NCI-H1417 (cell line): ENCODE results near the gene MSMB.
"Not testable (repeated sequence)": the region's sequence is repeated elsewhere in the genome, so short reads cannot be mapped to it uniquely, and the experiment has no call there.

ENCODE experiments used
- DNase-seq, 3 experiments: peaks; one replicate each; lab custom pipeline; 2025; lab: John Stamatoyannopoulos, UW

Gene MSMB, protein sequence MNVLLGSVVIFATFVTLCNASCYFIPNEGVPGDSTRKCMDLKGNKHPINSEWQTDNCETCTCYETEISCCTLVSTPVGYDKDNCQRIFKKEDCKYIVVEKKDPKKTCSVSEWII

DNA sequence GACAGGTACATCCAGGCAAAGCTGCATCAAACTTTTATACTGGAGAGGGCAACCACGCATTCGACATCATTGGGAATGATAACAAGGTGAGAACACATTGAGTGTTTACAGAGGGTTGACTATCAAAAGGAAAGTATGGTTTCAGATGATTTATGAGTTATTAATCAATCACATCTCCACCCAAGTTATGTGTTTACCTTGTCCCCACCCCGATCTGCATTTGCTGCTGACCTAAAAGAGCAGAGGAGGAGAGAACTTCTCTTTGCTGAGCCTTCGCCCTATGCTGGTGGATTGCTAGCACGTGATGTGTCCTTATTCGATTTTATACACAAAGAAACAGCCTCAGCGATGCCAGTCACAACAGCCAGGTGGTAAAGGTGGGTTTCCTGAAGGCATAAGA, at the start of gene MSMB:
MSMB (minus strand) TSS at position 9 of the 400 bp plus-strand sequence. CDS start 32 bp downstream, outside the sequence.
- peak in 1 of 3 experiments; percentile 8 for DNase-seq

DNA sequence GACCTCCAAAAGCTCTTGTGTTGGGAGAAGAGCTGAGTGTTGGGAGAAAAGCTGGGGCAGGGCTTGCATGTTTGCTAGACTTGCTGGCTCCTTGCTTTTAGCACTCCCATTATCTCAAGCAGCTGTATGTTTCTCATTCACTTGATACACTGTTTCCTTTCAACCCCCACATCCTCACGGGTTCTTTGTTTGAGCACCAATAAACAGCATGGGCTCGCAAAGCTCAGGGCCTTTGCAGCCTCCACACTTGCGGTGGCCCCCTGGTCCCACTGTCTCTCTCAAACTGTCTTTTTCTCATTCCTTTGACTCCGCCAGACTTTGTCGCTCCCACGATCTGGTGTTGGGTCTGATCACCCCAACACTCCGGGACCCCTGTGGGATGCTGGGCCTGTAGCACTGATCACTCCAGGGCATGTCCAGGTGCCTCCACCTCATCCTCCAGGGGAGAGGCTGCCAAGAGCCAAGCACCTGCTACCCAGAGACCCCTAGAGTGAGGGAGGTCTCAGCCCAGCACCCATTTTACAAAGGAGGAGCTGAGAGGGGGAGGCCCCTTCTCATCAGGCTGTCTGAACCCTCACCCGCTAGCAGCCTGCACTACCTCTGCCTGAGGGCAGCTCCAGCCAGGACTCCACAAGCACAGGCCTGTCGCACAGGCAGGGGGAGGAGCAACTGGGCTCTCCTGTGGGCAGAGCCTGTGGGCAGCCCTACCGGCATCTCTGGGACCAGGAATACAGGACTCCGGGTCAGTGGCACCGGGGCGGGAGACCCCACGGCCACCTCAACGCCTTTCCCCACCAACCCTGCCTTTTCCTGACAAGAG, 49.1 kb upstream of the MSMB start:
- peak in 1 of 3 experiments; percentile 16 for DNase-seq

DNA sequence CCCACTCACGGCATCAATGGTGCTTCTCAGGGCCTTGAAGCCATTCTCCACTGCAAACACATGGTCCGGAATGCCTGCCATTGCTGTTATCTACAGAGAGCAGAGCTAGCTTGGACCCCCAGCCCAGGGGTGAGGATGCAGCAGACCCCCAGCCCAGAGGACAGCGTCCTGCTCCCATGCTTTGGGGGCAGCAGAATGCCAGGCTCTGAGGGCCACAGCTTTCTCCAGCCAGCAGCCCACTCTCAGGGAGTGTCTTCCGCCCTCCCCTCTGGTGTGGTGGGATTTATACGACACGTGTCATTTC, 48.1 kb upstream of the MSMB start:
- DNase-seq: no peak

DNA sequence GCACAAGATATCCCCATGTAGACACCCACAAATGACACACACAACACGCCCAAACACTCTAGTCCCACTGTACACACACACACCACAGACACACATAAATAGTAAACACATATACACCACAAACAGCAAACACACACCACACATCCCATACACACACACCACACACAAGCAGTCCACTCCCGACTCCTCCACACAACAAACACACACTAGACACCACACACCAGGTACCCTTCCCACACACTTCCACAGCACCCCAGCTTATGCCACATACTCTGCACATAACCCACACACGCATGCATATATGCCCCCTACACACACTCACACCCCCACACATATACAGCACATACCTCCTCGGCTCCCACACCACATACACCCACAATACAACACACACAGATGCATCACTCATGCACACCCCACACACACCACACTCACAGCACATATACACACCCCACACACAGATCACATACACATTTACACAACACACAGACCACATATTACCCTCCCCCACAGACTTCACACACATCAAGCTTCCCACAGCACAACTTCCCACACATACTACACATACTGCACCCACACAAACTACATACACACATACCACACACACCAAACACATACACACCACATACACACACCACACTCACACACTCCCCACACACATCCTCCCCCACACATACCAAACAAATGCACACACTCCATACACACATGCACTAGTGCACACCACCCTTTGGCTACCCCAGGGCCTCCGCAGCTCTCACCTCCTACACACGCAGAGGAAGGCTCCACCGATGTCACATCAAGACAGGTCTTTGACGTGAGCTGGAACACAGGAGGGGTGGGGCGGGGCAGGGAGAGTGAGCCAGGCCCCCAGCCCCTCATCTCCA, 47.5 kb upstream of the MSMB start:
- DNase-seq: not testable (repeated sequence)

DNA sequence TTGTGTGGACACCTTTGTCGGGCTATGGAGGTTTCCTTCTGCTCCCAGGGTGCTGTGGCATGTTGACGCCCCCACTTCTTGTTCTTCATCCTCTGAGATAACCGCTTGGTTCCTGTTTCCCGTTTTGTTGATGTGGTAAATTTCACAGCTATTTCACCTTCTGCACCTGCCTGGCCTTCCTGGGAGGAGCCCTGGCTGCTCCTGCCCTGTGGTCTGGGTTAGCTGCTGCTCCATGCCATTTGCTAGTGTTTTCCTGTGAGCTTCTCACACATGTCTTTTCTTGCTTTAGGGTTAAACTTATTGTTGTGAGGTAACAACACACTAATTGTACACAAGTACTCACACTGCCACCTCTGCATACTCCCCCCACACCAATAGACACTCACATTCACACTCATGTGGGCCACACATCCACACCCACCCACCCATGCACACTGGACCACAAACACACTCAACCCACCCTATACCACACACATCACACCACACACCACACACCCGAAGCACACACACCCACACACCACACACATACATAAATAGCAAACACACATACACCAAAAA, 46.5 kb upstream of the MSMB start:
- DNase-seq: peak in 1 of 3 experiments; percentile 9

DNA sequence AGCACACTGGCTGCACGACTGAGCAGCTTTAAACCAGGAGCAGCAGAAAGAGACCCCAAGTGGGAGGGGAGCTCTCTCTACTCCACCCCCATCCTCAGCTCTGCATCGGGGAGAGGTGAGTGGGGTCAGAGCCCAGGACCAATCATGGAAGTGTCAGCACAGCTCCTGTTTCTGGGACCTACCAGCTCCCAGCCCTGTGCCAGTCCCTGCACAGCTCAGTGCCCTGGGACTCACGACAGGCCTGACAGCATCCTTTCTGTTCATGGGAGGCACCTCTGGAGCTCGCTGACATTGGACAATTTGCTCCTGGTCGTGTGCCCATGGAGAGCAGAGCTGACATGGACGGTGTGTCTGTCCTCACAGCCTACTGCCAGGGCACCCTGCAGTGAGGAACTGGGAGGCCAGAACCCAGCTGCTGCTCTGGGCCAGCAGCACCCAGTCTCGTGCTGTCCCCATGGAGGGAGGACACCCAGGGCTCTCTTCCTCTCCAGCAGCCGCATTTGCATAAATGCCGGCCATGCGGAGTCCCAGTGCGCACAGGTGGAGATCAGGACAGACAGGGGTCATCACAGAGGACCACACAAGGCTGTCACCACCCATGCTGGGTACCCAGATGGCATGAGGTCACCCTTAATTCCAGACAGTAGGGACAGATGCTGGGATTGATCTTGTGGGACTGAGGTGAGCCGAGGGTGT, 45.9 kb upstream of the MSMB start:
- no peak for DNase-seq

DNA sequence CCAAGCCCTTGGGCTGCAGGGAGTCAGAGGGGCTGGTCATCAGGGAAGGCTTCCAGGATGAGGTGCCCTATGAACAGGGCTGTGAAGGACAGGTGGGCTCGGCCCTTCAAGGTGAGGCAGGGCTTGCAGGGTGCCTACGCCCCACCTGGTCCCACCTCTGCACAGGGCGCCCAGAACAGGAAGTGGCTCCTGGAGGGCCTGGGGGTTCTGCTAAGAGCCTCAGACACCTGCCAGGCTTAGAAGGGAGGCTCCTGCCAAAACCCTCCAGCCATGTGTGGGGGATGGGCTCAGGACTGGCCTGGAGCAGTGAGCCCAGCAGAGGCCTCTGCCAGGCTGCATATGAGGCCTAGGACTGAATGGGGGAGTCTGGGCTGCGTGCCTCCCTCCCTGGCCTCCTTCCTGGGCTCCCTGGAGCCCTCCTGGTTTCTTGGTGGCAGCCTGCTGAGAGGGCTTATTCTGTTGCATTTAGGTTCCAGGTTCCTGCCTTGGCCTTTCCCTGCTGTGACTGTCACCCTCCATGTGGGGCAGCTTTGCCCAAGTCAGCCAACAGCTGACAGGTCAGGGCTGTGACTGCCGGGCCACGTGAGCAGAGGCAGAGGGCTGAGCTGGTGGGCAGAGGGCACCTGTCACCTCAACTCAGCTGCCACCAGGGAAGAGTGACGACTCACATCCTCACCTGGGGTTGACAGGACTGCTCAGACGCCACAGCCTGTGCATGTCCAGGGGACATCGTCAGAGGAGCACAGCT, 45.2 kb upstream of the MSMB start:
- DNase-seq: no peak

DNA sequence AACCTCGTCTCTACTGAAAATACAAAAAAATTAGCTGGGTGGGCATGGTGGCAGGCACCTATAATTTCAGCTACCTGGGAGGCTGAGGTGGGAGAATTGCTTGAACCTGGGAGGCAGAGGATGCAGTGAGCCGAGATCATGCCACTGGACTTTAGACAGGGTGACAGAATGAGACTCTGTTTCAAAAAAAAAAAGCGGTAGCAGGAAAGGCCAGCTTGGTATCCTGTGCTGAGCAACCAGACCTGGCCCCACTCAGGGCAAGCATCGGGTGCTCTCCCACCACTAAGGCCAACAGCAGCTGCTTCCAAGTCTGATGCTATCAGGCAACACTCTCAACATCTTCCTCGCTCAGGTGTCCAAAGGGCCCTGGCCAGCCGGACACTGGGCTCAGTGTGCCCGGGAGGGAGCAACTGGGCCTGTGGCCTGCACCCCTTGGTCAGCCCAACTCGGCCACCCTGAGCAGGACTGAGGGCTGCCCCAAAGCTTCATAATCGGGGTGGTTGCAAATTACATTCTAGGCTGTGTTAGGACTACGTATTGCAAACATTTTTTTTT, 44.3 kb upstream of the MSMB start:
- no peak for DNase-seq

DNA sequence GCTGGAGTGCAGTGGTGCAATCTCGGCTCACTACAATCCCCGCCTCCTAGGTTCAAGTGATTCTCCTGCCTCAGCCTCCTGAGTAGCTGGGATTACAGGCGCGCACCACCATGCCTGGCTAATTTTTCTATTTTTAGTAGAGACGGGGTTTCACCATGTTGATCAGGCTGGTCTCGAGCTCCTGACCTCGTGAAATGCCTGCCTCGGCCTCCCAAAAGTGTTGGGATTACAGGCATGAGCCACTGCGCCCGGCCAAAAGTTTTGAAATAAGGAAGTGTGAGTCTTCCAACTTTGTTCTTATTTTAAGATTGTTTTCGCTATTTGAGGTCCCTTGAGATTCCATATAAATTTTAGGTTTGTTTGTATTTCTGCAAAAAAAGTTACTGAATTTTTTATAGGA, 41.3 kb upstream of the MSMB start:
- DNase-seq: not testable (repeated sequence)

DNA sequence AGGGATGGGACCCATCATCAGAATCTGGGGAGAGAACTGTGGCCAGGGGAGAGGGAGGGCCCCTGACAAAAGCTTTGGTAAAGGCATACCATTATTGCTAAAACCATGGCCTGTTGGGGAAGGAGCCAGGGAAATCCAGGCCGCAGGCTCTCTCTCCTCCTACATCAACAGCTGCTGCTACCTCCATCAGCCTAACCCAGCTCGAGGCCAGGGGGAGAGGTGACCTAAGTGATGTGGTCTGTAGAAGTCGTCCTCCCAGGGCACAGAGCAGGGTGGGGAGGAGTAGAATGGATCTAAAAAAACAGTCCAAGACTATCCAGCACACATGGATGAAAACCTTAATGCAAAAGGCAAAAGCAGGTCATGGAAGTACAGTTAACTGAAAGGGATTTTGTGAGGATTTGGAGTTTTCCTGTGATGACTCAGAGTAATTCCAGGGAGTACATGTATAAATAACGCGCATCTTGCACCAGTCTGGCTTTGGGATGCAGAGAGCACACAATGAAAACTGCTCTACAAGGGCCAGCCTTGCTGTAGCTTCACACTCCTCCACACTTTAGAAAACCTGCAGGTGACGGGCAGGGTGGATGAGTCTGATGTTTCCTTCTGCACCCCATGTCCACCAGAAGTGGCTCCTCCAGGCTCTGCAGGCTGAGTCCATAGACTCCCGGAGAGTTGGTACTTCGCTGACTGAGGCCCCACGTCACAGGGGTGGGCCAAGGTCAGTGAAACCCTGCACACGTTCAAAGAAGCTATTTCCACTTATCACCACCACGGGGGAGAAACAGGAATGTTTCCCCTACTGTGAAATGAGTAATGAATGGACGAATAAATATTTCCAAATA, 38.5 kb upstream of the MSMB start:
- no peak for DNase-seq

DNA sequence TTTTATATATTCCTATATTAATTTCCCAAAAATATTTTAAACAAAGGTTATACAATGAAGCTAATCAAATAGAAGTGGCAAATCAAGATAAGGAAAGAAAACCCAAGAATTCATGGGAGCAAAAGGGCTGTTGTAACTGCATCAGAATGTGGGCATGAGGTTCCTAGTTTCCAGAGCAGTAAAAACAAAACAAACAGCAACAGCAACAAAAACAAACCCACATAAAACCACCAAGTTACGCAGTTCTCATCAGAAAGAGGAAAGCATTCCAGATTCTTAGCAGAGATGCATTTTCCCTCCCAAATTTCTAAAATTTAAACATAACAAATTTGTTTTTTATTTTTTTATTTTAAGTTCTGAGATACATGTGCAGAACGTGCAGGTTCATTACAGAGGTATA, 34.8 kb upstream of the MSMB start:
- no peak for DNase-seq

DNA sequence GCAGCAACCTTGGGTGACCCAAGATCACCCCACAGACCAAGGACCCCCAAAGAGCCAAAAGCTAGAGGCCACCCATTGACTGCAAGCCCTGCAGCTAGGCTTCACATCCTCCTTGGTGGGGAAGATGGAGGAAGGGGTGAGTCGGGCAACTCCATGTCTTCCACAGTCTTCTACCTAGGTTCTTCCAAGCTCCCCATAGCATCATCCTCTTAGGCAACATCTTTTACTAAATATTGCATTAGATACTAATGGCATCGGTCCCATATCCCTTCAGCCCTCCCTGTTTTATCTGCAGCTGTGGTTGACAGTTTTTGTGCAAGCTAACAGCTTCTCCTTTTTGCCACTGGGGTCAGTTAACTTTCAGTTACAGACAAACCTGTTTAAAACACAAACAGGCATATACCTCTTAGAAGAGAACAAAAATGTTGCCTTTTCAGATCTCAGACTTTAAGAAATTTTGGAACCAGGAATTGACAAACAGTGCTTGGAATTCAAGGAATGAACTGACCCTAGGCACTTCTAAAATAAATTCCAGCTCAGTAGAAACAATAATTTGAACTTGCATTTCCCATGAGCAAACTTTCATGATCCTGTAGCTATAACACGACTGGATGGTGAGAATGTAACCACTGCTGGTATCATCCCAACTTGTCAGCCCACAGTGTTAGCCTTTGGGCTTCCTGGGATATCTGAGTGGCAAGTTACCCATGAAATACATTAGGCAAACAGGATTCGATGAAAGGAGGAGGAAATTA, 33.9 kb upstream of the MSMB start:
- no peak for DNase-seq

DNA sequence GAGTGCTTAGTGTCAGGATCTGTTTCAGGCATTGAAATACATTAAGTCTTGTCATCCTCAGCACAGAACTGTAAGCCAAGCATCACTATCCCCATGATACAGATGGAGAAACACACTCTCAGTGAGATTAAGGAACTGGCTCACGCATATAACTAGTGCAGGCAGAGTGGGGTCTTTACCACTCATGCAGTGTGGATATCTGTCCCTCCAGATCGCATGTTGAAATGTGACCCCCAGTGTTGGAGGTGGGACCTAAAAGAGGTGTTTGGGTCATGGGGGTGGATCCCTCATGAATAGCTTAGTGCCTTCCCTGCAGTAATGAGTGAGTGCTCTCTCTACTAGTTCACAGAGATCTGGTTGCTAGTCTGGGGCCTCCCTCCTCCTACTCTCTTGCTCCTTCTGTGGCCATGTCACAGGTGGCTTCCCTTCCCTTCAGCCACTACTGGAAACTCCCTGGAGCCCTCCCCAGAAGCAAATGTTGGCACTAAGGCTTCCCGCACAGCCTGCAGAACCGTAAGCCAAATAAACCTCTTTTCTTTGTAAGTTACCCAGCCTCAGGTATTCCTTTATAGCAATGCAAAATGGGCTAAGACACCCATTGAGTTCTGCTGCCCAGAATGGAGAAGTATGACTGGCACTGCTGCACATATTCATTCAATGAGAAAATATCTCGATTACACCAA, 31.8 kb upstream of the MSMB start:
- no peak for DNase-seq

DNA sequence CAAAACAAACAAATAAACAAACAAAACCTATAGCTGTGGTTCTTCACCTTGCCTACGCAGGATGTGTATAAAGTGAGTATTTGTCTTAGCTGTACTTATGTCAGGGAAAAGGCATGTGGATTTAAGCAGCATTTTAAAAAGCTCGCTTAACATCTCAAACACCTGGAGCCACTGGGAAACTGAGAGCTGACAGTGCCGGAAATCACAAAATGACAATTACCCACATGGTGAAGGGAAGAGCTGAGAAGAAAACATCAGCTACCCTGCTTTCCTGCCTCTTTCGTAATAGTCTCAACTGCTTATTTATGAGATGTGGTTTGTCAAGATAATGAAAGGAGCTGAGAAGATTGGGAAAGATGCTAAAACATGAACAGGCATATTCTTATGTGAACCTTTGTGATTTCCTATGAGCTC, 31.1 kb upstream of the MSMB start:
- DNase-seq: no peak

DNA sequence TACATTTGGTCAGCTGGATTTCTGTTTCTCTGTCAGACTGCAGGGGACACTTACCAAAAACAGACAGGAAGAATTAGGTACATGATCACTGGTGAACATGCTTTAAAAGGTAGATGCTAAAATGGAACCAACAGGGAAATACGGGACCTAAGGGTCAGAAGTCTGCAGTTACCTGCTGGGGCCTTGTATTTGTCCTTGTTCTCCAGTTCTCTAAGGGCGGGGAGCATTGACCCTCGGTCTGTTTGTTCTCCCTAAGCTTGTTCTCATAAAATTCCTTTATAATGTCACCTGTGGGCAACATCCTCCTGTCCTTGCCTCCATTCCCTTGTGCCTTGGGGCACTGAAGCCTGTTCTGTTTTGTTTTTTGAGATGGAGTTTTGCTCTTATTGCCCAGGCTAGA, 29.8 kb upstream of the MSMB start:
- DNase-seq: no peak

DNA sequence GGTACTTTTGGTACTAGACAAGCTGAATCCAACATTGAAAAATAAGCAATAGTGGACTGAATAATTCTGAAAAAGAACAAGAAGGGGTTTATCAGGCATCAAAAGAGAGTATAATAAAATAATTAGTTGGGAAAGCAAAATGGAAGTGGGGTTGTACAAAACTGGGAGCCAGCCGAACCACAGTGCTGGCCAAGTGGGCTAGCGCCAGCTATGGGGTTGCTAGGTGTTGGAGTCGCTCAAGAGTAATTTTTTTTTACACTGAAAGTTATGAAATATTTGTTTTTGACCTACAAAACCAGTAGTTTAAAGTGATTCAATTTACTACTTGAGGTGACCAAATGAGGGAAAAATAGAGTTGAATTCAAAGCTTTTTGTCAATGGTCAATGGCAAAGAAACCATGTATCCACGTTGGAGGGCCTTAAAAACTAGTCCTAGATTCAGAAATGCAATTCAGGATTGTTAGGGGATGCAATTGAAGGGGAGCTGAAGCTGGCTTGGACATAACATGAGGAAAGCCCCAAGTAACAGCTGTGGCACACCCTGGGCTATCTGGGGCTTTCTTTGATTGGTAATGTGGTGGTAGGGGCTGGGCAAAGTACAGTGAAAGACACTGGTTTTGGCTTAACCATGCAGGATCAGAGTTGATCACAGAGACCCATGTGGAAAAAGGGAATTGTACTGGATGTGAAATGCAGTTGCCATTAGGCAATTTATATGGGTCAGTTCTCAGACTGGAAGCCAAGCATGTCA, 28.3 kb upstream of the MSMB start:
- DNase-seq: no peak

DNA sequence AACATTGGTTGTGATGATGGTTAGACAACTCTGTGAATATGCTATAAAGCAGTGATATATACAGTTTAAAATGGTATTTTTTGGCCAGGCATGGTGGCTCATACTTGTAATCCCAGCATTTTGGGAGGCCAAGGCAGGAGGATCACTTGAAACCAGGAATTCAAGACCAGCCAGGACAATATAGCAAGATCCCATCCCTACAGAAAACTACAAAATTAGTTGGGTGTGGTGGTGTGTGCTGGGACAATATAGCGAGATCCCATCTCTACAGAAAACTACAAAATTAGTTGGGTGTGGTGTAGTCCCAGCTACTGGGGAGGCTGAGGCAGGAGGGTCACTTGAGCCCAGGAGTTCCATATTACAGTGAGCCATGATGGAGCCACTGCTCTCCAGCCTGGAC, 27.5 kb upstream of the MSMB start:
- DNase-seq: no peak

DNA sequence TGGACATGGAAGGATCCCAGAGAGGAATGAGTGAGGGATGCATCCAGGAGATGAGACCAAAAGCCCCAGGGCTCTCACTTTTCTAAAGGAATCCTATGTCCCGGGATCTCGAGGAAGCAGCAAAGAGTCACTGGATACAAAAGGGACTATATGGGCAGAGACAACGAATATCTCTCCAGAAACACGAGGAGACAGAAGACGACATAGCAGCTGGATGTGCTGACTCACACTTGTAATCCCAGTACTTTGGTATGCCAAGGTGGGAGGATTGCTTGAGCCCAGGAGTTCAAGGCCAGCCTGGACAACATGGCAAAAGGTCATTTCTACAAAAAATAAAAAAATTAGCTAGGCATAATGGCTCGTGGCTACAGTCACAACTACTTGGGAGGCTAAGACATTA, 24.7 kb upstream of the MSMB start:
- DNase-seq: no peak
